Measurements from ENCODE around the gene SPATA25. TPM values are rescaled to one million over a fixed set of nuclear protein-coding genes. Genes with fewer than 3 reads are reported as not detected.
A peak's percentile ranks its signal among the peaks of the same experiment; 100 is the strongest.

SPATA25 gene
- total and polyA plus RNA-seq, 2 experiments from 2014 or later, result 7.4 to 42.8 TPM

- Histone ChIP-seq H3K27me3 (no peaks in the 10 kb centered on the region), H3K4me1 (ENCODE audit: low read depth) (peaks cover 9% of the 10 kb centered on the region), H3K4me3 (peak overlapping the region; percentile 71), H3K9me3 (ENCODE audit: low read depth) (no peaks in the 10 kb centered on the region), H3K36me3 (peaks cover 24% of the 10 kb centered on the region), H3K27ac (peak overlapping the region; percentile 95)
- peak; percentile 91 to 92 for DNase-seq (ENCODE audit: low read depth in 1 of 2, low spot score in 1 of 2)
- peak; percentile 78 for TF ChIP-seq CTCF (IDR thresholded peaks at IDR 0.05; ENCODE audit: low read depth, low read length)
These were observed 2.9 kb upstream of the SPATA25 start for GRCh38 chr20:45890077-45890984.

- no peak for TF ChIP-seq CTCF (IDR thresholded peaks at IDR 0.05; ENCODE audit: low read depth, low read length)
These were observed 1.3 kb upstream of the SPATA25 start for GRCh38 chr20:45888681-45889080.

GRCh38 chr20:45886590-45887345 lies 654 bp downstream of the SPATA25 start:
- Histone ChIP-seq H3K36me3 (peaks cover 12% of the 10 kb centered on the region), H3K27me3 (no peaks in the 10 kb centered on the region), H3K4me1 (ENCODE audit: low read depth) (peaks cover 9% of the 10 kb centered on the region), H3K9me3 (ENCODE audit: low read depth) (no peaks in the 10 kb centered on the region), H3K4me3 (no peak overlapping the region), H3K27ac (no peak overlapping the region)
- no peak for TF ChIP-seq CTCF (IDR thresholded peaks at IDR 0.05; ENCODE audit: low read depth, low read length)
- no peak for DNase-seq (ENCODE audit: low read depth in 1 of 2, low spot score in 1 of 2)

More at GRCh38 chr20:45888681-45889080, 1.3 kb upstream of the SPATA25 start:
- Histone ChIP-seq H3K27ac (no peak overlapping the region), H3K4me1 (ENCODE audit: low read depth) (peaks cover 9% of the 10 kb centered on the region), H3K9me3 (ENCODE audit: low read depth) (no peaks in the 10 kb centered on the region), H3K4me3 (no peak overlapping the region), H3K36me3 (peaks cover 9% of the 10 kb centered on the region), H3K27me3 (no peaks in the 10 kb centered on the region)
- DNase-seq (ENCODE audit: low read depth in 1 of 2, low spot score in 1 of 2), result no peak

GRCh38 chr20:45883100-45883469 lies 4.3 kb downstream of the SPATA25 start:
- H3K27me3 ChIP-seq, result no peaks in the 10 kb centered on the region
- peak overlapping the region; percentile 18 for H3K27ac ChIP-seq
- H3K36me3 ChIP-seq, result peaks cover 16% of the 10 kb centered on the region
- no peaks in the 10 kb centered on the region for H3K9me3 ChIP-seq (ENCODE audit: low read depth)
- DNase-seq (ENCODE audit: low read depth in 1 of 2, low spot score in 1 of 2), result no peak
- peaks cover 6% of the 10 kb centered on the region for H3K4me1 ChIP-seq (ENCODE audit: low read depth)
- TF ChIP-seq CTCF (IDR thresholded peaks at IDR 0.05; ENCODE audit: low read depth, low read length), result no peak
- H3K4me3 ChIP-seq, result no peak overlapping the region

GRCh38 chr20:45882469-45883099 lies 4.8 kb downstream of the SPATA25 start:
- H3K4me3 ChIP-seq, result no peak overlapping the region
- peaks cover 18% of the 10 kb centered on the region for H3K36me3 ChIP-seq
- H3K9me3 ChIP-seq (ENCODE audit: low read depth), result no peaks in the 10 kb centered on the region
- peak overlapping the region; percentile 18 for H3K27ac ChIP-seq
- peaks cover 6% of the 10 kb centered on the region for H3K4me1 ChIP-seq (ENCODE audit: low read depth)
- no peak for TF ChIP-seq CTCF (IDR thresholded peaks at IDR 0.05; ENCODE audit: low read depth, low read length)
- H3K27me3 ChIP-seq, result no peaks in the 10 kb centered on the region
- no peak for DNase-seq (ENCODE audit: low read depth in 1 of 2, low spot score in 1 of 2)
